HepG2 (cell line): ENCODE measurements around the gene SLC16A3. TPM values are rescaled to one million over a fixed set of nuclear protein-coding genes. Genes with fewer than 3 reads are reported as not detected.
A peak's percentile ranks its signal among the peaks of the same experiment; 100 is the strongest.

Source experiments
- ATRX ChIP-seq: sonication (generic); formaldehyde crosslinking; IDR thresholded peaks from 2 replicates; pipeline ENCODE4 v1.4.0; 2020; ENCODE audit warnings: missing genetic modification reagents, borderline replicate concordance
- CREM ChIP-seq, 2 experiments: sonication (generic) in 1 of 2; formaldehyde crosslinking in 1 of 2; IDR thresholded peaks; 2 replicates each; pipeline versions ENCODE4 v1.4.0 to v1.6.1; 2016 to 2020; ENCODE audit warnings: antibody characterized with exemption in 1 of 2, mild to moderate bottlenecking in 1 of 2, missing genetic modification reagents in 1 of 2
- ESRRA ChIP-seq: sonication (generic); formaldehyde crosslinking; IDR thresholded peaks from 2 replicates; pipeline ENCODE4 v1.5.1; 2020; ENCODE audit warnings: mild to moderate bottlenecking, low read depth, missing genetic modification reagents
- MAZ ChIP-seq, 2 experiments: sonication (generic) in 1 of 2; formaldehyde crosslinking in 1 of 2; IDR thresholded peaks; 2 replicates each; pipeline versions ENCODE4 v1.5.0 to v1.6.1; 2012 to 2020; ENCODE audit warnings: low read depth in 2 of 2, mild to moderate bottlenecking in 2 of 2, borderline replicate concordance in 1 of 2, improper control_type of control experiment in 1 of 2, low read length in 1 of 2, missing genetic modification reagents in 1 of 2, moderate library complexity in 1 of 2
- PAF1 ChIP-seq: IDR thresholded peaks from 2 replicates; pipeline ENCODE4 v1.6.1; 2016; ENCODE audit warnings: missing genetic modification reagents, missing compliant biosample characterization
- PAWR ChIP-seq: sonication (generic); formaldehyde crosslinking; IDR thresholded peaks from 2 replicates; pipeline ENCODE4 v1.4.0; 2020; ENCODE audit warnings: missing genetic modification reagents, mild to moderate bottlenecking, borderline replicate concordance
- RBFOX2 ChIP-seq: fragments of 200-400 bp; formaldehyde crosslinking; IDR thresholded peaks from 2 replicates; pipeline ENCODE4 v1.6.1; 2017; ENCODE audit warnings: low read depth, mild to moderate bottlenecking, low read length
- ZFP36L2 ChIP-seq: sonication (generic); formaldehyde crosslinking; IDR thresholded peaks from 2 replicates; pipeline ENCODE4 v1.4.0; 2020; ENCODE audit warnings: missing genetic modification reagents
- ZFP37 ChIP-seq: sonication (generic); formaldehyde crosslinking; IDR thresholded peaks from 2 replicates; pipeline ENCODE4 v1.4.0; 2020; ENCODE audit warnings: missing genetic modification reagents, borderline replicate concordance
- ZNF263 ChIP-seq: sonication (generic); formaldehyde crosslinking; IDR thresholded peaks from 2 replicates; pipeline ENCODE4 v1.4.0; 2020; ENCODE audit warnings: missing genetic modification reagents
- ZNF326 ChIP-seq: sonication (generic); formaldehyde crosslinking; IDR thresholded peaks from 2 replicates; pipeline ENCODE4 v1.4.0; 2020; ENCODE audit warnings: missing genetic modification reagents, borderline replicate concordance
- ZNF460 ChIP-seq: sonication (generic); formaldehyde crosslinking; IDR thresholded peaks from 2 replicates; pipeline ENCODE4 v1.5.1; 2020; ENCODE audit warnings: missing genetic modification reagents, mild to moderate bottlenecking, borderline replicate concordance
- ZNF703 ChIP-seq: sonication (generic); formaldehyde crosslinking; IDR thresholded peaks from 2 replicates; pipeline ENCODE4 v1.5.1; 2020; ENCODE audit warnings: missing genetic modification reagents, mild to moderate bottlenecking, moderate library complexity, borderline replicate concordance
- ZNF816 ChIP-seq: sonication (generic); formaldehyde crosslinking; IDR thresholded peaks from 2 replicates; pipeline ENCODE4 v1.8.0; 2022; ENCODE audit warnings: missing genetic modification reagents, mild to moderate bottlenecking, borderline replicate concordance
- polyA plus RNA-seq, 8 experiments: library from polyadenylated mRNA; depleted of rRNA in 3 of 8; stranded (reverse) in 7 of 8; unstranded in 1 of 8; fragments of >200 nt; fragmentation: Illumina TruSeq in 4 of 8; extraction: Trizol in 4 of 8; gene quantifications; 2 replicates each; pipeline versions ENCODE4 v1.2.1 to v1.2.3, GENCODE V29; 2011 to 2016; ENCODE audit warnings: low read depth in 4 of 8, missing spikeins in 1 of 8, mixed read lengths in 1 of 8; ENCODE audit not compliant: insufficient read depth in 1 of 8
- total RNA-seq, 5 experiments: library from RNA; depleted of rRNA; stranded (reverse); fragments of >200 nt; fragmentation: Illumina TruSeq; extraction: Trizol; gene quantifications; 2 replicates each; pipeline ENCODE4 v1.2.3, GENCODE V29; 2016; ENCODE audit warnings: low read depth in 1 of 5
- TF ChIP-seq, protein P1 (sequence below): sonication (generic); formaldehyde crosslinking; IDR thresholded peaks from 2 replicates; pipeline ENCODE4 v1.4.0; 2020; ENCODE audit warnings: missing genetic modification reagents, mild to moderate bottlenecking, borderline replicate concordance
- TF ChIP-seq, protein P2 (sequence below): sonication (generic); formaldehyde crosslinking; IDR thresholded peaks from 2 replicates; pipeline ENCODE4 v1.5.1; 2020; ENCODE audit warnings: missing genetic modification reagents, mild to moderate bottlenecking, borderline replicate concordance
- TF ChIP-seq, protein P3 (sequence below): sonication (generic); formaldehyde crosslinking; IDR thresholded peaks from 2 replicates; pipeline ENCODE4 v1.5.0; 2020; ENCODE audit warnings: mild to moderate bottlenecking, low read depth, missing genetic modification reagents, borderline replicate concordance
- TF ChIP-seq, protein P4 (sequence below): IDR thresholded peaks from 2 replicates; pipeline ENCODE4 v1.6.1; 2016
- TF ChIP-seq, protein P5 (sequence below): sonication (generic); formaldehyde crosslinking; conservative IDR thresholded peaks from 2 replicates; pipeline ENCODE4 v1.4.0; 2020; ENCODE audit warnings: mild to moderate bottlenecking, missing genetic modification reagents, moderate library complexity

SLC16A3 gene
- total and polyA plus RNA-seq, 2 of the 13 experiments (the other 11 are each of a cell fraction or from before 2014, with no cell fraction given), result 242 to 349 TPM

DNA sequence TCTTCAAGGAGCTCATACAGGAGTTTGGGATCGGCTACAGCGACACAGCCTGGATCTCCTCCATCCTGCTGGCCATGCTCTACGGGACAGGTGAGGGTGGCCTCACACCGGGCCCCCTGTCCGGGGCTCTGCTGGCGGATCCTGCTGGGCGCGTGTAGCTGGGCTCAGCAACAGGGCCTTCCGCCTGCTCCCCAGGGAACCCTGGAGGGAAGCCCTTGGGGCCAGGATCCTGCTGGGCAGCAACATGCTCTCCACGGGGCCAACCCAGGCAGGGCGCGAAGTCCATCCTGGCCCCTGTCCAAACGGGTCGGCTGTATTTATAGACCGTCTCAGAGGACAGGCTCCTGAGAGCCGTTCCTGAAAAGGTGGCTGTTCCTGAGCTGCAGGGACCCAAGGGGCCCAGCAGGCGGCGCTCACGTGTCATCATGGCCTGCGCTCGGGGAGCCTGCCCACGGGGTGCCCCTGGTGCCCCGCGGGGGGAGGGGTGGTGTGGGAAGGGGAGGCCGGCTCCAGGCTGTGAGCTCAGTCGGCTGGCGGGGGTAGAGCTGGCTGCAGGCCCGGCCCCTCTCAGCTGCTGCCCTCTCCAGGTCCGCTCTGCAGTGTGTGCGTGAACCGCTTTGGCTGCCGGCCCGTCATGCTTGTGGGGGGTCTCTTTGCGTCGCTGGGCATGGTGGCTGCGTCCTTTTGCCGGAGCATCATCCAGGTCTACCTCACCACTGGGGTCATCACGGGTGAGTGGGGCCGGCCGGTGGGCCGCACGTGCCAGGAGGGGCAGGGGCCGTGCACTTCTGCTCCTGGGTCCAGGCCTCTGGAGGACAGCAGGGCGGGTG is 7.5 kb downstream of the SLC16A3 start (continued):
- peak; percentile 68; the same call in 1 of the 2 replicates for TF ChIP-seq MAZ (IDR thresholded peaks at IDR 0.05; ENCODE audit: borderline replicate concordance, low read depth, low read length)
- peak; percentile 87 for TF ChIP-seq MAZ (CRISPR knock-in tag; IDR thresholded peaks at IDR 0.05; ENCODE audit: low read depth)
- TF ChIP-seq, protein P1, sequence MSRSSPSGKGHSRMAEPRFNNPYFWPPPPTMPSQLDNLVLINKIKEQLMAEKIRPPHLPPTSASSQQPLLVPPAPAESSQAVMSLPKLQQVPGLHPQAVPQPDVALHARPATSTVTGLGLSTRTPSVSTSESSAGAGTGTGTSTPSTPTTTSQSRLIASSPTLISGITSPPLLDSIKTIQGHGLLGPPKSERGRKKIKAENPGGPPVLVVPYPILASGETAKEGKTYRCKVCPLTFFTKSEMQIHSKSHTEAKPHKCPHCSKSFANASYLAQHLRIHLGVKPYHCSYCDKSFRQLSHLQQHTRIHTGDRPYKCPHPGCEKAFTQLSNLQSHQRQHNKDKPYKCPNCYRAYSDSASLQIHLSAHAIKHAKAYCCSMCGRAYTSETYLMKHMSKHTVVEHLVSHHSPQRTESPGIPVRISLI (CRISPR knock-in tag), result peak; percentile 43; the same call in 1 of the 2 replicates
- peak; percentile 94 for TF ChIP-seq ZNF703 (CRISPR knock-in tag)
- peak; percentile 91 for TF ChIP-seq ESRRA (CRISPR knock-in tag)
- TF ChIP-seq, protein P2, sequence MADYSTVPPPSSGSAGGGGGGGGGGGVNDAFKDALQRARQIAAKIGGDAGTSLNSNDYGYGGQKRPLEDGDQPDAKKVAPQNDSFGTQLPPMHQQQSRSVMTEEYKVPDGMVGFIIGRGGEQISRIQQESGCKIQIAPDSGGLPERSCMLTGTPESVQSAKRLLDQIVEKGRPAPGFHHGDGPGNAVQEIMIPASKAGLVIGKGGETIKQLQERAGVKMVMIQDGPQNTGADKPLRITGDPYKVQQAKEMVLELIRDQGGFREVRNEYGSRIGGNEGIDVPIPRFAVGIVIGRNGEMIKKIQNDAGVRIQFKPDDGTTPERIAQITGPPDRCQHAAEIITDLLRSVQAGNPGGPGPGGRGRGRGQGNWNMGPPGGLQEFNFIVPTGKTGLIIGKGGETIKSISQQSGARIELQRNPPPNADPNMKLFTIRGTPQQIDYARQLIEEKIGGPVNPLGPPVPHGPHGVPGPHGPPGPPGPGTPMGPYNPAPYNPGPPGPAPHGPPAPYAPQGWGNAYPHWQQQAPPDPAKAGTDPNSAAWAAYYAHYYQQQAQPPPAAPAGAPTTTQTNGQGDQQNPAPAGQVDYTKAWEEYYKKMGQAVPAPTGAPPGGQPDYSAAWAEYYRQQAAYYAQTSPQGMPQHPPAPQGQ, result no peak
- TF ChIP-seq, protein P3, sequence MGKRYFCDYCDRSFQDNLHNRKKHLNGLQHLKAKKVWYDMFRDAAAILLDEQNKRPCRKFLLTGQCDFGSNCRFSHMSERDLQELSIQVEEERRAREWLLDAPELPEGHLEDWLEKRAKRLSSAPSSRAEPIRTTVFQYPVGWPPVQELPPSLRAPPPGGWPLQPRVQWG (CRISPR knock-in tag), result peak; percentile 51; the same call in 1 of the 2 replicates
- peak; percentile 78 for TF ChIP-seq RBFOX2
- peak; percentile 55; the same call in 1 of the 2 replicates for TF ChIP-seq PAF1
- TF ChIP-seq, protein P4, sequence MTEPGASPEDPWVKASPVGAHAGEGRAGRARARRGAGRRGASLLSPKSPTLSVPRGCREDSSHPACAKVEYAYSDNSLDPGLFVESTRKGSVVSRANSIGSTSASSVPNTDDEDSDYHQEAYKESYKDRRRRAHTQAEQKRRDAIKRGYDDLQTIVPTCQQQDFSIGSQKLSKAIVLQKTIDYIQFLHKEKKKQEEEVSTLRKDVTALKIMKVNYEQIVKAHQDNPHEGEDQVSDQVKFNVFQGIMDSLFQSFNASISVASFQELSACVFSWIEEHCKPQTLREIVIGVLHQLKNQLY (CRISPR knock-in tag), result peak; percentile 76; the same call in 1 of the 2 replicates
- TF ChIP-seq, protein P5, sequence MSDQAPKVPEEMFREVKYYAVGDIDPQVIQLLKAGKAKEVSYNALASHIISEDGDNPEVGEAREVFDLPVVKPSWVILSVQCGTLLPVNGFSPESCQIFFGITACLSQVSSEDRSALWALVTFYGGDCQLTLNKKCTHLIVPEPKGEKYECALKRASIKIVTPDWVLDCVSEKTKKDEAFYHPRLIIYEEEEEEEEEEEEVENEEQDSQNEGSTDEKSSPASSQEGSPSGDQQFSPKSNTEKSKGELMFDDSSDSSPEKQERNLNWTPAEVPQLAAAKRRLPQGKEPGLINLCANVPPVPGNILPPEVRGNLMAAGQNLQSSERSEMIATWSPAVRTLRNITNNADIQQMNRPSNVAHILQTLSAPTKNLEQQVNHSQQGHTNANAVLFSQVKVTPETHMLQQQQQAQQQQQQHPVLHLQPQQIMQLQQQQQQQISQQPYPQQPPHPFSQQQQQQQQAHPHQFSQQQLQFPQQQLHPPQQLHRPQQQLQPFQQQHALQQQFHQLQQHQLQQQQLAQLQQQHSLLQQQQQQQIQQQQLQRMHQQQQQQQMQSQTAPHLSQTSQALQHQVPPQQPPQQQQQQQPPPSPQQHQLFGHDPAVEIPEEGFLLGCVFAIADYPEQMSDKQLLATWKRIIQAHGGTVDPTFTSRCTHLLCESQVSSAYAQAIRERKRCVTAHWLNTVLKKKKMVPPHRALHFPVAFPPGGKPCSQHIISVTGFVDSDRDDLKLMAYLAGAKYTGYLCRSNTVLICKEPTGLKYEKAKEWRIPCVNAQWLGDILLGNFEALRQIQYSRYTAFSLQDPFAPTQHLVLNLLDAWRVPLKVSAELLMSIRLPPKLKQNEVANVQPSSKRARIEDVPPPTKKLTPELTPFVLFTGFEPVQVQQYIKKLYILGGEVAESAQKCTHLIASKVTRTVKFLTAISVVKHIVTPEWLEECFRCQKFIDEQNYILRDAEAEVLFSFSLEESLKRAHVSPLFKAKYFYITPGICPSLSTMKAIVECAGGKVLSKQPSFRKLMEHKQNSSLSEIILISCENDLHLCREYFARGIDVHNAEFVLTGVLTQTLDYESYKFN (CRISPR knock-in tag), result peak; percentile 87
- peak; percentile 96 for TF ChIP-seq ZFP37 (CRISPR knock-in tag)
- TF ChIP-seq ZNF263 (CRISPR knock-in tag), result peak; percentile 83
- no peak for TF ChIP-seq ATRX
- TF ChIP-seq ZNF816 (CRISPR knock-in tag), result peak; percentile 89
- TF ChIP-seq ZFP36L2 (CRISPR knock-in tag), result no peak
- peak; percentile 9; the same call in 1 of the 2 replicates for TF ChIP-seq ZNF460 (CRISPR knock-in tag)
- peak; percentile 39; the same call in 1 of the 2 replicates for TF ChIP-seq CREM (IDR thresholded peaks at IDR 0.05)
- TF ChIP-seq CREM (CRISPR knock-in tag; IDR thresholded peaks at IDR 0.05), result no peak
- peak; percentile 20 for TF ChIP-seq ZNF326
- peak; percentile 61; the same call in 1 of the 2 replicates for TF ChIP-seq PAWR (CRISPR knock-in tag)
